Activated CD8-positive, alpha-beta memory T cell treated with anti-CD3 and anti-CD28 coated beads for 48 hours (primary cell): ENCODE results near the gene SERPINB2.
"Not testable (repeated sequence)": the region's sequence is repeated elsewhere in the genome, so short reads cannot be mapped to it uniquely, and the experiment has no call there.

ENCODE experiments used
- DNase-seq, 3 experiments: peaks; one replicate each; pipeline ENCODE4 v3.0.0-alpha.2; 2020; ENCODE audit warnings: low read depth in 2 of 3, low spot score in 2 of 3

SERPINB2 gene

DNA sequence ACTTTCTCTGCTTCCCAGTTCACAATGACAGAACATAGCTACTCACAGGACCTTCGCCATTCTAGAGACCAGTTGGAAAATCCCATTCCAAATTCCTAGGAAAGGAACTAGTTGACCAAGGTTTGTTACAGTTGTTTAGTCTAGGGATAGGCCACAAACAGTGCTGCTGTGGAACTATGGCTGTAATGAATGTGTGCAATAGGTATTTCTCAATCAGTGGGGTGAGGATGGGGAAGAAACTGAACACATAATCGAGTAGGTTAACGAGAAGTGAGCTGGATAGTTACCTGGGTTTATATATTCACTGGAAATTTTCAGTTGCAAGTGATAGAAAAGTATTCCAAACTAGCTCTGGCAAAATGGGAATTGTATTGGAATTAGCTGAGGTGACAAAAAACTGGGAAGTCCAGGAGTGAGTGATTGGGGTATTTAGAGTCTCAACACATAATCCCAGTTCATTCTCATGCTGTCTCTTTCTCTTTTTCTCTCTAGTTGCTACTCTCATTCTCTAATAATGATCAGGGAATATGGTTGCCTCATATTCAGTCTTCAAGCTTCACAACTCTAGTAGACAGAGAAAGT lies 43.4 kb downstream of the SERPINB2 start:
- DNase-seq: no peak

- DNase-seq: peak; percentile 6 to 43 (median 13)
These were observed 48.8 kb downstream of the SERPINB2 start for GRCh38 chr18:63936156-63936931.

DNA sequence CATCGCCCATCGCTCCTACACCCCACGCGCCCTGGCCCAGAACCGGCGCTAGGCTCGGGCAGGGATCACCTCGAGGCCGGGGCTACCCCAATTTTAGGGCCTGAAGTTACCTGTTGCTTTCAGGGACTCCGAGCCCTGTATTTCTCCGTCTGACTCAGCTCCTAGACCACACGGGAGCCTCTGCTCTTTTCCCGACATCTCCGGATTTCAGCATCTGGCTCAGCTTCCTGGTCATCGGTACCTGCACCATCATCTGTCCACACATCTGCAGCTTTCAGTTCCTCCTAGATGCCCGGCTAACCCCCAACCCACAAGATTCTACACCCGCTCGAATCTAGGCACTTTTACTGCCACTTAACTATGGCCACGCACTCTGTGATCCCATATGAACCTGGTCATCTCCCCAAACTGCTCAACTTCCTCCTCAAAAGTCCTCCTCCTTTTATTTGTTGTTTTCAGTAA lies 49.5 kb downstream of the SERPINB2 start:
- no peak for DNase-seq

DNA sequence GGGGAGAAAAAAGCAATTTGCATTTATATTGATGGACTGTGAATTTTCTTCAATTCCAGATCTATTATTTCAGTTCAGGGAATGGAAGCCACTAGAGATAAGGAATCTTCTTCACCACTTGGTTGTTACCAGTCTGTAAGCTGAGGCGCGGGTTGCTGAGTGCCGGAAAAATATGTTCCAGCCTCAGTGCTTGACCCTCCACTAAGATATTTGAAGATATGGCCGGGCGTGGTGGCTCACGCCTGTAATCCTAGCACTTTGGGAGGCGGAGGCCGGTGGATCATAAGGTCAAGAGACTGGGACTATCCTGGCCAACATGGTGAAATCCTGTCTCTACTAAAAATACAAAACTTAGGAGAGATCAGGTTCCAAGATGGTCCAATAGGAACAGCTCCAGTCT lies 52.5 kb downstream of the SERPINB2 start:
- no peak for DNase-seq

GRCh38 chr18:63940543-63941050 lies 53.1 kb downstream of the SERPINB2 start:
- not testable (repeated sequence) for DNase-seq

- no peak for DNase-seq
These were observed 59.7 kb downstream of the SERPINB2 start for GRCh38 chr18:63947051-63947790.

GRCh38 chr18:63949068-63949737 lies 61.7 kb downstream of the SERPINB2 start, which contains the start of gene HMSD:
Gene HMSD (plus strand): TSS chr18:63949301. CDS start chr18:63953456, 4,155 bp downstream.
- DNase-seq: peak in 2 of 3 experiments; percentile 37 to 56

DNA sequence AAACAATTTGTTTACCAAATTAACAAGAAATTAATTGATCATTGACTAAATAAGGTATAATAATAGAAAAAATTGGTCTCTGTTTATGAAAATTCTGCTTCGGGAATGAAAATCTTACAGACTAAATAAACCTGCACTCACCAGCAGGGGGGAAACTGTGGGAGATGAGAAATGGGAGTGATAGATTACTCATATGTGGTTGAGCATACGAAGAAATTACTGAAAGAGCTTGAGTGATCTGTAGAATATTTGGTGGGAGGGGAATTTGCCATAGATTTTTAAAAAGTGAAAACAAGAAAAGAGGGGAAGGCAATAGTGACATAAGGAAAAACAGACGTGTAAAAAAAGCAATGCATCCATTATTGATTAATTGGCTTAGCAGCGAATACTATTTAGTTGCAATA lies 63.8 kb downstream of the SERPINB2 start:
- no peak for DNase-seq
